Smooth muscle cell (in vitro differentiated cells): Measurements from ENCODE around the gene CCND3. TPM values are rescaled to one million over a fixed set of nuclear protein-coding genes. Genes with fewer than 3 reads are reported as not detected.

ENCODE experiments used
- DNase-seq: peaks from one replicate; lab custom pipeline; 2025; ENCODE audit not compliant: unreplicated experiment; lab: John Stamatoyannopoulos, UW
- H2AFZ ChIP-seq: fragments of 200-600 bp; sonication (generic); 2 replicates; pipeline ENCODE4 v1.6.0; 2016; ENCODE audit warnings: antibody characterized with exemption, low read depth, mild to moderate bottlenecking
- H3F3A ChIP-seq: fragments of 200-600 bp; sonication (generic); 2 replicates; pipeline ENCODE4 v1.6.0; 2017; ENCODE audit warnings: antibody characterized with exemption, low read depth
- H3K27ac ChIP-seq: fragments of 200-600 bp; sonication (generic); 2 replicates; pipeline ENCODE4 v1.5.1; 2016; ENCODE audit warnings: low read depth, mild to moderate bottlenecking
- H3K27me3 ChIP-seq: fragments of 200-600 bp; sonication (generic); 2 replicates; pipeline ENCODE4 v1.6.1; 2016; ENCODE audit warnings: low read depth, mild to moderate bottlenecking
- H3K36me3 ChIP-seq: fragments of 200-600 bp; sonication (generic); 2 replicates; pipeline ENCODE4 v1.5.1; 2016; ENCODE audit warnings: low read depth
- H3K4me1 ChIP-seq: fragments of 200-600 bp; sonication (generic); 2 replicates; pipeline ENCODE4 v1.5.1; 2016; ENCODE audit warnings: low read depth
- H3K4me2 ChIP-seq: fragments of 200-600 bp; sonication (generic); 2 replicates; pipeline ENCODE4 v1.6.0; 2016; ENCODE audit warnings: mild to moderate bottlenecking
- H3K4me3 ChIP-seq: fragments of 200-600 bp; sonication (generic); 2 replicates; pipeline ENCODE4 v1.5.1; 2016; ENCODE audit warnings: mild to moderate bottlenecking
- H3K79me2 ChIP-seq: fragments of 200-600 bp; sonication (generic); 2 replicates; pipeline ENCODE4 v1.6.0; 2016; ENCODE audit warnings: low read depth, mild to moderate bottlenecking
- H3K9ac ChIP-seq: fragments of 200-600 bp; sonication (generic); 2 replicates; pipeline ENCODE4 v1.6.0; 2016; ENCODE audit warnings: low read depth
- H3K9me3 ChIP-seq: fragments of 200-600 bp; sonication (generic); replicated peaks from 2 replicates; pipeline ENCODE4 v1.5.1; 2016; ENCODE audit warnings: low read depth
- H4K20me1 ChIP-seq: fragments of 200-600 bp; sonication (generic); 2 replicates; pipeline ENCODE4 v1.6.0; 2016; ENCODE audit warnings: low read depth
- WGBS: methylation state at CpG from one replicate; pipeline ENCODE4 v1.1.7; 2016; ENCODE audit warnings: low lambda C conversion rate; 5-methylcytosine and 5-hydroxymethylcytosine counted together
- polyA plus RNA-seq: library from polyadenylated mRNA; unstranded; fragments of >200 nt; fragmentation: Nextera tagmentation; extraction: Ambion mirVana; gene quantifications from 2 replicates; pipeline ENCODE4 v1.2.1, GENCODE V29; 2016
- total RNA-seq: library from RNA; depleted of rRNA; stranded (reverse); fragments of >200 nt; gene quantifications from 2 replicates; pipeline ENCODE4 v1.2.3, GENCODE V29; 2014
- TF ChIP-seq, protein P1 (sequence below): fragments of 200-600 bp; sonication (generic); IDR thresholded peaks from 2 replicates; pipeline ENCODE4 v1.5.1; 2017; ENCODE audit warnings: borderline replicate concordance, mild to moderate bottlenecking, antibody characterized with exemption; ENCODE audit not compliant: insufficient read depth, poor library complexity, severe bottlenecking

CCND3 gene
- total and polyA plus RNA-seq, 2 experiments from 2014 or later, result 31.5 to 107 TPM

DNA sequence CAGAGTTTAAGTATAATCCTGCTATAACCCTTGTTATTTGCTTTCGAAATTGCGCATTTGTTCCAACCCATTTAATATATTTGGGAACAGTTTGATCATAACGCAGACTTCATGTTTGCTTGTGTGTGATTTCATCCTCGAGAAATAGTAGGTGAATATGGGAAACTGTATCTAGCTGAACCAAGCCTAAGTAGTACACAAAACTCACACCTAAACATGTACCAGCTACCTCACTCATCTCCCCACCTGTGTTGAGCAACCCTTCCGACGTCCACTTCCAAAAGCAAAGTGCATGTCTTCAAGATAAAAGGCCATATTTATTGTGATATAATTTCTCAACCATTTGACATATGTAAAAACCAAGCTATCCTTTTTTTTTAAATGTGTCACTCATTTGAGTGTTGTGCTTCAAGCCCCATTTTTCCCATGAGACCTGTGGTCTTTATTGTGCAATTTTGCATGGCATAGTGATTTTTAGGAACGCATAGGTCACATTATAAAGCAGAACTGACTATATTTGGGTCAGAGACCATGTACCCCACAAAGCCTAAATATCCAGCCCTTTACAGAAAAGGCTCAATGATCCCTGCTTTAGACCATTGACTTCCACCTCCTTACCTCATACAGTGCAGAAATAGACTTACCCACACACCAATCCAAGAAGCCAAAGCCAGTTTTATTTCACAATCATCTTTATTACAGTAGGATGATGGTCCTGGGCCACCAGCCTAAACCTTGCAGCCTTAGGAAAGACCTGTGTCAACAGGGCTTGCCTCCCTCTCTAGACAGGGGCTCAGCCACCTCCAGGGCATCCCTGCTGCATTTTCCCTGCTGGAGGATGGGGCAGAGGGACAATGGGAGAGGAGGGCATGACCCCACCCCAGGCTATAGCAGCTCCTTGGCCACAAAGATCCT is 7.1 kb downstream of the CCND3 start:
- no peak for DNase-seq
- Histone ChIP-seq H3K4me3 (no peak overlapping the region), H3K9ac (no peak overlapping the region), H3K27me3 (no peaks in the 10 kb centered on the region), H3K9me3 (no peaks in the 10 kb centered on the region), H4K20me1 (peaks cover 35% of the 10 kb centered on the region), H3K4me2 (no peak overlapping the region), H3K79me2 (peaks cover 3% of the 10 kb centered on the region), H3K36me3 (peaks cover 8% of the 10 kb centered on the region), H3K27ac (no peak overlapping the region), H2AFZ (no peak overlapping the region), H3F3A (peaks cover 31% of the 10 kb centered on the region), H3K4me1 (peaks cover 11% of the 10 kb centered on the region)
- TF ChIP-seq, protein P1, sequence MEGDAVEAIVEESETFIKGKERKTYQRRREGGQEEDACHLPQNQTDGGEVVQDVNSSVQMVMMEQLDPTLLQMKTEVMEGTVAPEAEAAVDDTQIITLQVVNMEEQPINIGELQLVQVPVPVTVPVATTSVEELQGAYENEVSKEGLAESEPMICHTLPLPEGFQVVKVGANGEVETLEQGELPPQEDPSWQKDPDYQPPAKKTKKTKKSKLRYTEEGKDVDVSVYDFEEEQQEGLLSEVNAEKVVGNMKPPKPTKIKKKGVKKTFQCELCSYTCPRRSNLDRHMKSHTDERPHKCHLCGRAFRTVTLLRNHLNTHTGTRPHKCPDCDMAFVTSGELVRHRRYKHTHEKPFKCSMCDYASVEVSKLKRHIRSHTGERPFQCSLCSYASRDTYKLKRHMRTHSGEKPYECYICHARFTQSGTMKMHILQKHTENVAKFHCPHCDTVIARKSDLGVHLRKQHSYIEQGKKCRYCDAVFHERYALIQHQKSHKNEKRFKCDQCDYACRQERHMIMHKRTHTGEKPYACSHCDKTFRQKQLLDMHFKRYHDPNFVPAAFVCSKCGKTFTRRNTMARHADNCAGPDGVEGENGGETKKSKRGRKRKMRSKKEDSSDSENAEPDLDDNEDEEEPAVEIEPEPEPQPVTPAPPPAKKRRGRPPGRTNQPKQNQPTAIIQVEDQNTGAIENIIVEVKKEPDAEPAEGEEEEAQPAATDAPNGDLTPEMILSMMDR, result no peak
- WGBS, result 93% methylated on average over 7 of the region's 7 CpGs

DNA sequence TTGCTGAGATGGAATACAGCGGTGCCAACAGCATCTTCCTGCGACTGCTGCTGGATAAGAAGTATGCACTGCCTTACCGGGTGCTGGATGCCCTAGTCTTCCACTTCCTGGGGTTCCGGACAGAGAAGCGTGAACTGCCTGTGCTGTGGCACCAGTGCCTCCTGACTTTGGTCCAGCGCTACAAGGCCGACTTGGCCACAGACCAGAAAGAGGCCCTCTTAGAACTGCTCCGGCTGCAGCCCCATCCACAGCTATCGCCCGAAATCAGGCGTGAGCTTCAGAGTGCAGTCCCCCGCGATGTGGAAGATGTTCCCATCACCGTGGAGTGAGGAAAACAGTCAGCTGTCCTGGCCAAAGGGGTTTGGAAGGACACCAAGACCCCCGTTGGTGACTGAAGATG is 9.2 kb downstream of the CCND3 start:
- H3K4me2 ChIP-seq, result no peak overlapping the region
- H3K36me3 ChIP-seq, result peaks cover 16% of the 10 kb centered on the region
- no peak for DNase-seq
- 97% methylated on average over 15 of the region's 15 CpGs for WGBS
- no peak overlapping the region for H3K9ac ChIP-seq
- H4K20me1 ChIP-seq, result peaks cover 25% of the 10 kb centered on the region
- H3K27me3 ChIP-seq, result no peaks in the 10 kb centered on the region
- H3K79me2 ChIP-seq, result no peaks in the 10 kb centered on the region
- no peaks in the 10 kb centered on the region for H3K4me1 ChIP-seq
- H3K4me3 ChIP-seq, result no peak overlapping the region
- TF ChIP-seq, protein P1, result no peak
- no peak overlapping the region for H3K27ac ChIP-seq
- H2AFZ ChIP-seq, result no peak overlapping the region
- H3F3A ChIP-seq, result peaks cover 29% of the 10 kb centered on the region
- no peaks in the 10 kb centered on the region for H3K9me3 ChIP-seq

DNA sequence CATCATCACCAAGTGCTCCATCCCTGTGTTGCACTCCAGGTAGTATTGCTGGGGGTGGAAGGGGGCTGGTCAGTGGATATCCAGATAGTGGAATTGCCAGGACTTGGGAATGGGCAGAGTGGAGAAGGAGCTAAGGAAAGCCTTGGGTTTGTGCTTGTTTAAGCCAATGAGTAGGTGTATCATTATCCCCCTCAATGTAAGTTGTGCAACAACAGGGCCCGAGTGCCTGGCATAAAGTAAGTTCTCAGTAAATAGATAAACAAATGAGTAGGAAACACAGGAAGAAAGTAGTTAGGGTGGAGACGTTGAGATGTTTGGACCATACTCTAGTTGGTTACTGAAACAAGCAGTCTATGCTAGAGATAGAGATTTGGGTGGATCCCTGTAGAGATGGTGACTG is 9.8 kb downstream of the CCND3 start:
- H3K9me3 ChIP-seq, result no peaks in the 10 kb centered on the region
- H3F3A ChIP-seq, result peaks cover 23% of the 10 kb centered on the region
- no peak overlapping the region for H3K4me2 ChIP-seq
- no peak overlapping the region for H2AFZ ChIP-seq
- H3K79me2 ChIP-seq, result no peaks in the 10 kb centered on the region
- 87% methylated on average over 2 of the region's 2 CpGs for WGBS
- no peaks in the 10 kb centered on the region for H3K27me3 ChIP-seq
- H3K27ac ChIP-seq, result no peak overlapping the region
- H4K20me1 ChIP-seq, result peaks cover 19% of the 10 kb centered on the region
- DNase-seq, result no peak
- H3K4me3 ChIP-seq, result no peak overlapping the region
- H3K4me1 ChIP-seq, result no peaks in the 10 kb centered on the region
- no peak overlapping the region for H3K9ac ChIP-seq
- peaks cover 17% of the 10 kb centered on the region for H3K36me3 ChIP-seq
- TF ChIP-seq, protein P1, result no peak
